Skin of body (tissue), 2 donors: ENCODE measurements around the gene CCL20. TPM values are rescaled to one million over a fixed set of nuclear protein-coding genes. Genes with fewer than 3 reads are reported as not detected.
"Not testable (repeated sequence)": the region's sequence is repeated elsewhere in the genome, so short reads cannot be mapped to it uniquely, and the experiment has no call there.

Experiments used
- DNase-seq: peaks from one replicate; lab custom pipeline; 2025; lab: John Stamatoyannopoulos, UW
- total RNA-seq: library from RNA; depleted of rRNA; stranded (reverse); fragments of >200 nt; gene quantifications from one replicate; pipeline ENCODE4 v1.2.3, GENCODE V29; 2014

The CCL20 gene
- 33.2 TPM for total RNA-seq

GRCh38 chr2:227813562-227814353 lies at the start of gene CCL20:
CCL20 (plus strand) TSS chr2:227813842; CDS start chr2:227813912, 70 bp downstream.
- DNase-seq: no peak

GRCh38 chr2:227765788-227766372 lies 47.8 kb upstream of the CCL20 start:
- no peak for DNase-seq

- peak; percentile 48 for DNase-seq
Observed at GRCh38 chr2:227766373-227766883, 47.2 kb upstream of the CCL20 start.

- DNase-seq: no peak
Observed at GRCh38 chr2:227767830-227768229, 45.8 kb upstream of the CCL20 start.

- DNase-seq: no peak
Observed at GRCh38 chr2:227772197-227772661, 41.4 kb upstream of the CCL20 start.

- no peak for DNase-seq
Observed at GRCh38 chr2:227772932-227773331, 40.7 kb upstream of the CCL20 start.

- no peak for DNase-seq
Observed at GRCh38 chr2:227774011-227774624, 39.5 kb upstream of the CCL20 start.

- no peak for DNase-seq
Observed at GRCh38 chr2:227774895-227775842, 38.5 kb upstream of the CCL20 start.

- no peak for DNase-seq
Observed at GRCh38 chr2:227780981-227781615, 32.5 kb upstream of the CCL20 start.

GRCh38 chr2:227781841-227782240 lies 31.8 kb upstream of the CCL20 start:
- DNase-seq: no peak

GRCh38 chr2:227782804-227783203 lies 30.8 kb upstream of the CCL20 start:
- no peak for DNase-seq

- DNase-seq: no peak
Observed at GRCh38 chr2:227783404-227784138, 30.1 kb upstream of the CCL20 start.

- DNase-seq: no peak
Observed at GRCh38 chr2:227785293-227785692, 28.3 kb upstream of the CCL20 start.

GRCh38 chr2:227788561-227789018 lies 25.1 kb upstream of the CCL20 start:
- DNase-seq: no peak

GRCh38 chr2:227789803-227790202 lies 23.8 kb upstream of the CCL20 start:
- no peak for DNase-seq

- DNase-seq: no peak
Observed at GRCh38 chr2:227793148-227793712, 20.4 kb upstream of the CCL20 start.

- no peak for DNase-seq
Observed at GRCh38 chr2:227796045-227796711, 17.5 kb upstream of the CCL20 start.

GRCh38 chr2:227796768-227797167 lies 16.9 kb upstream of the CCL20 start:
- DNase-seq: not testable (repeated sequence)

GRCh38 chr2:227799202-227799601 lies 14.4 kb upstream of the CCL20 start:
- DNase-seq: no peak
